Large intestine (tissue), 3 donors: Measurements from ENCODE around the gene NLRP10. TPM values are rescaled to one million over a fixed set of nuclear protein-coding genes. Genes with fewer than 3 reads are reported as not detected.
"Not testable (repeated sequence)": the region's sequence is repeated elsewhere in the genome, so short reads cannot be mapped to it uniquely, and the experiment has no call there.

ENCODE experiments used
- DNase-seq, 2 donors: peaks; one replicate each; pipeline versions ENCODE4 v3.0.0 to v3.0.0-alpha.2; 2013
- H3K27ac ChIP-seq: one replicate; pipeline ENCODE4 v1.5.1; 2013; ENCODE audit warnings: low read length
- H3K27me3 ChIP-seq: 2 replicates; pipeline ENCODE4 v1.6.1; 2013; ENCODE audit warnings: low read length; ENCODE audit not compliant: control insufficient read depth, insufficient read depth
- H3K36me3 ChIP-seq: 2 replicates; pipeline ENCODE4 v1.6.1; 2013; ENCODE audit warnings: low read length; ENCODE audit not compliant: control insufficient read depth, insufficient read depth
- H3K4me1 ChIP-seq: one replicate; pipeline ENCODE4 v1.6.1; 2013; ENCODE audit warnings: low read length; ENCODE audit not compliant: control insufficient read depth, insufficient read depth
- H3K4me3 ChIP-seq: one replicate; pipeline ENCODE4 v1.5.1; 2013; ENCODE audit warnings: low read length
- H3K9me3 ChIP-seq: one replicate; pipeline ENCODE4 v1.6.1; 2013; ENCODE audit warnings: mild to moderate bottlenecking, low read depth, low read length, moderate library complexity; ENCODE audit not compliant: control insufficient read depth
- WGBS: methylation state at CpG from one replicate; pipeline ENCODE4 v1.1.5; 2013; ENCODE audit warnings: low lambda C conversion rate; ENCODE audit not compliant: insufficient coverage; 5-methylcytosine and 5-hydroxymethylcytosine counted together
- polyA plus RNA-seq: library from polyadenylated mRNA; unstranded; fragments of 120-200 nt; gene quantifications from one replicate; pipeline ENCODE4 v1.2.1, GENCODE V29; 2013

NLRP10 gene
- polyA plus RNA-seq, 1 donor = not detected

DNA sequence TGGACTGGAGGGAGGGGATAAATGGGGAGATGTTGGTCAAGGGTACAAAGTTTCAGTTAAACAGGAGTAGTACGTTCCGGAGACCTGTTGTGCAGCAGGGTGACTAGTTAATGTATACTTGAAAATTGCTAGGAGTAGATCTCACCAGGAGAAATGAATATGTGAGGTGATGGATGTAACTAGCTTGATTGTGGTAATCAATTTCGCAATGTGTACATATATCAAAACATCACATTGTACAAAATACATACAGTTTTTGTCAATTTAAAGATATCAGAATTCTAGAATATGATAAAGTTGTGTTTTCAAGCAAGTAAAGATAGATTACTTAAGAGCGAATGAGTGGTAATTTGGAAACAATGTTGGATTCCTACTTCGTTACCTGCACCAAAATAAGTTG is 35.1 kb upstream of the NLRP10 start:
- H3K27ac ChIP-seq = no peak overlapping the region
- no peaks in the 10 kb centered on the region for H3K9me3 ChIP-seq
- peaks cover 33% of the 10 kb centered on the region for H3K36me3 ChIP-seq
- 74% methylated on average over 4 of the region's 5 CpGs for WGBS
- DNase-seq = no peak
- H3K4me3 ChIP-seq = no peak overlapping the region
- no peaks in the 10 kb centered on the region for H3K4me1 ChIP-seq
- H3K27me3 ChIP-seq = no peaks in the 10 kb centered on the region

DNA sequence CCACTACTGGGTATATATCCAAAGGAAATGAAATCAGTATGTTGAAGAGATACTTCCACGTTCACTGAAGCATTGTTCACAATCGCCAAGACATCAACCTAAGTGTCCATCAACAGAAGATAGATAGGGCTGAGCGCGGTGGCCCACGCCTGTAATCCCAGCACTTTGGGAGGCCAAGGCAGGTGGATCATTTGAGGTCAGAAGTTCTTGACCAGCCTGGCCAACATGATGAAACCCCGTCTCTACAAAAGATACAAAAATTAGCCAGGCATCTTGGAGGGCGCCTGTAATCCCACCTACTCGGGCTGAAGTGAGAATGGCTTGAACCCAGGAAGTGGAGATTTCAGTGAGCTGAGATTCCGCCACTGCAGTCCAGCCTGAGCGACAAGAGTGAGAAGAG is 34.5 kb upstream of the NLRP10 start:
- H3K36me3 ChIP-seq = peaks cover 39% of the 10 kb centered on the region
- no peaks in the 10 kb centered on the region for H3K27me3 ChIP-seq
- H3K4me3 ChIP-seq = no peak overlapping the region
- H3K4me1 ChIP-seq = no peaks in the 10 kb centered on the region
- WGBS = 80% methylated on average over 1 of the region's 10 CpGs
- no peak for DNase-seq
- H3K27ac ChIP-seq = no peak overlapping the region
- no peaks in the 10 kb centered on the region for H3K9me3 ChIP-seq

DNA sequence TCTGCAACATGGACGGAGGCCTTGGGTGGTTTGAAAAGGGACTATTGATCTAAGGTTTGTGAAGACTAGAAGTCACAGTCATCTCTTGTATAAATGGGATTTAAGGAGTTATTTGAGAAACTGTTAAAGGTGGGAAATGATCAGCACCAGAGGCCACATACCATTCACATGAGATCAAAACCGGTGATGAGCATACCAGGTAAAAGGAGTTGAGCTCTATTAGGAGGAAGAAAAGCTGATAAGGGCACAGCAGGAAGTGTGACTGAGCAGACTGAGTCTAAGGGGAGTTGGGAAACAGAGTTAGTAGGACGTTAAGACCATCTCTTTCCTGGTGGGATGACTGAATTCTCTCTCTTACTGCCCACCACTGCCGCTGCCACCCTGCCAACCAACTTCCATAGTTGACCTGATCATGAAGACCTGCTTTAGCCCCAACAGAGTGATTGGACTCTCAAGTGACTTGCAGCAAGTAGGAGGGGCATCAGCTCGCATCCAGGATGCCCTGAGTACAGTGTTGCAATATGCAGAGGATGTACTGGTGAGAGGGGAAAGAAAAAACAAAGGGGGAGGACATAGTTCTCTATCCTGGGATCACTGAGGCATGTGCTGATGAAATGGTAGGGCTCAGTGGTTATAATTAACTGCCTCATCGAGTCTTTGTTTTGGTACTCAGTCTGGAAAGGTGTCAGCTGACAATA is 29.5 kb upstream of the NLRP10 start:
- H3K4me3 ChIP-seq = no peak overlapping the region
- no peaks in the 10 kb centered on the region for H3K27me3 ChIP-seq
- H3K36me3 ChIP-seq = peaks cover 73% of the 10 kb centered on the region
- H3K9me3 ChIP-seq = no peaks in the 10 kb centered on the region
- WGBS = no CpG with 5 or more reads among the region's 6 CpGs
- H3K4me1 ChIP-seq = no peaks in the 10 kb centered on the region
- DNase-seq = no peak
- no peak overlapping the region for H3K27ac ChIP-seq

DNA sequence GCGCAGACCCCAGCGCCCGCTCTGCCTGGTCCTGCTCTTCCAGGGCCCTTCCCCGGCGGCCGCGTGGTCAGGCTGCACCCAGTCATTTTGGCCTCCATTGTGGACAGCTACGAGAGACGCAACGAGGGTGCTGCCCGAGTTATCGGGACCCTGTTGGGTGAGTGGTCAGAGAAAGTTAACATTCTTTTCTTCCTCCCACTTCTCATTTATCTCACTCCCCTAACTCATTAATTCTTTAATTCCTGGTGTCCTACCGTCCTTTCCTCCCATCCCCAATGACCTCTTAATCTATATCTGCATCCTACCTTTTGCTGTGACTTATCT is 22.3 kb upstream of the NLRP10 start:
- Histone ChIP-seq H3K36me3 (peaks cover 18% of the 10 kb centered on the region), H3K4me3 (peak overlapping the region; percentile 54), H3K4me1 (peaks cover 12% of the 10 kb centered on the region)
- not testable (repeated sequence) for H3K9me3 ChIP-seq, H3K27me3 ChIP-seq, DNase-seq, H3K27ac ChIP-seq
- 0% methylated on average over 1 of the region's 13 CpGs for WGBS

DNA sequence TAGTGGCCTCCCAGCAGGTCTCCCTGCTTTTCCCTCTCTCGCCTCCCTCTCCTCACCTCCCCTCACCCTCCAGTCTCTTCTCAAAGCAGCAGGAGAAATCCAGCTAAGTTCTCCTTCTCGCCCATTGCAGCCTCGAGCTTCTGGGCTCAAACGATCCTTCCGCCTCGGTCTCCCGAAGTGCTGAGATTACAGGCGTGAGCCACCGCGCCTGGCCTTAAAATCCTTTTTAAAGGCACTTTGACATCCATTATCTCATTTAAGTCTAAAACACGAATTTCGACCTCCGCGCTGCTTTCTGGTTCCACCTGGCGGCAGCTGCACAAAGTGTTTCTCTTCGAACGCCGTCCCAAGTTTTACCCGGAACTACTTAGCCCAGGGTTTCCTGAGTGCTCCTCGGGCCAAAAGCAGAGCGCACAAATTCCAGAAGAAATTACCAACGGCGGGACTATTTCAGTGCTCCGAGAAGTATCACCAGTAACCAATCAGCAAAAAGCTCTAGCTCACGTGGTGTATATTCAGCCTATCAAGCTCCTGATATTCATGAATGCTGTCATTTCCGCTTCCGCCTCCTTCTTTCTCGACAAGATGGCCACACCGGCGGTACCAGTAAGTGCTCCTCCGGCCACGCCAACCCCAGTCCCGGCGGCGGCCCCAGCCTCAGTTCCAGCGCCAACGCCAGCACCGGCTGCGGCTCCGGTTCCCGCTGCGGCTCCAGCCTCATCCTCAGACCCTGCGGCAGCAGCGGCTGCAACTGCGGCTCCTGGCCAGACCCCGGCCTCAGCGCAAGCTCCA is 21.7 kb upstream of the NLRP10 start, which contains the start of gene EIF3F:
Gene EIF3F, plus strand, starts transcription at position 570 of the 792 bp plus-strand sequence. Its CDS starts 16 bp downstream, at position 586.
- Histone ChIP-seq H3K27ac (no peak within 1 kb of the TSS), H3K4me1 (peaks cover 12% of the 10 kb centered on the region), H3K36me3 (peaks cover 12% of the 10 kb centered on the region), H3K27me3 (no peaks in the 10 kb centered on the region), H3K4me3 (peak within 1 kb of the TSS; percentile 54), H3K9me3 (no peaks in the 10 kb centered on the region)
- WGBS = no CpG with 5 or more reads among the region's 47 CpGs
- peak; percentile 98 to 99 for DNase-seq

DNA sequence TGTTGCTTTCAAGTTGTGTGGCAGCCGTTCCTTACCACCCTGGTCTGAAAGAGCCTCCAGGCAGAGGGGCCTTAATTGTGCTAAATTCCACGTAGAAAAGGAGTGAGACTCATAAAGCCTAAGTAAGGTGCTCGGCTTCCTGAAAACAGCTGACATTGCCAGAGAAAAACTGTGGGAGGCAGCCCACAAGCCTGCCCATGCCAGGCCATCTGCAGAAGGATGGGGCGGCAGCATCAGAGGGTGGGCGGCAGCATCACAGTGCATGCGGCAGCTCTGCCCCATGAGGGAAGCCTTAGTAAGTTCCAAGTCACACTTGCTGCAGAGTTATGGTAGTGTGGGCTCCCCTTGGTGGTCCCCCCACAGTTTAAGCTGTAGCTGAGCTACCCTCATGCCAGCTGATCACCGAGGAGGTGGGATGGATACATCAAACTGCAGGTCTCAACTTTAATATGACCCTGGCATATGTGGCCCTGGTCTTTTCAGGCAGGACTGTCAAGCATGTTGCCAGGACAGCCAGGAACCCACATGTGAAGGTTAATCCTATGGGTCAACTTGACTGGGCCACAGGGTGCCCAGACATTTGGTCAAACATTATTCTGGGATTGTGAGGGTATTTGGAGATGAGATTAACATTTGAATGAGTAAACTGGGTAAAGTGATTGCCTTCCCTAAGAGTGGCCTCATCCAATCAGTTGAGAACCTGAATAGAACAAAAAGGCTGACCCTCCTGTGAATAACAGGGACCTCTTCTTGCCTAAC is 18.8 kb upstream of the NLRP10 start:
- no peak for DNase-seq
- Histone ChIP-seq H3K4me1 (peaks cover 12% of the 10 kb centered on the region), H3K27me3 (no peaks in the 10 kb centered on the region), H3K27ac (no peak overlapping the region), H3K9me3 (no peaks in the 10 kb centered on the region), H3K36me3 (peaks cover 2% of the 10 kb centered on the region), H3K4me3 (no peak overlapping the region)
- WGBS = no CpG with 5 or more reads among the region's 7 CpGs

DNA sequence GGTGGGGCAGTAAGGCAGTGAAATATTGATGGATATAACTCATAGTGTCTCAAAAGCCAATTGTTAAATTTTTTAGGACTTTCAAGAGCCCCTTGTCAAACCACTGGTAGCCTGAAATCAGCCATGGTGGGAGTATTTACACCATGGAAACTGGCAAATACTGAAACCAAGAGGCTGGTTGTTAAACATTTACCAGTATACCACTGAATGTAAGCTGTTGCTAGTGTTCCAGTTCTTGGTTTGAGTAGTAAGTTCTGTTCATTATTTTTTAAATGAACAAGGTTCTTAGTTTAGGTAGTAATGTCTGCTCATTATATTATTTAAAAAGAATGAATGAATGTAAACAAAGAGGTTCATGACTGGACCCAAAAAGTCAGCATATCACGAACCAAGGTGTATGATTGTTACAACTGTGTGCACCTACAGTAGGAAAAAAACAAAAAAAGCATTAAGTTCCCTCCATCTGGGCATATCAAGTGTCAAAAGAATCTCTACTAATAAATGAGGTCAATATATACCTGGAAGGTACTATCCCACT is 17.4 kb upstream of the NLRP10 start:
- Histone ChIP-seq H3K4me3 (no peak overlapping the region), H3K9me3 (no peaks in the 10 kb centered on the region), H3K4me1 (peaks cover 3% of the 10 kb centered on the region), H3K27me3 (no peaks in the 10 kb centered on the region), H3K36me3 (no peaks in the 10 kb centered on the region), H3K27ac (no peak overlapping the region)
- no CpG with 5 or more reads among the region's 1 CpG for WGBS
- DNase-seq = no peak

DNA sequence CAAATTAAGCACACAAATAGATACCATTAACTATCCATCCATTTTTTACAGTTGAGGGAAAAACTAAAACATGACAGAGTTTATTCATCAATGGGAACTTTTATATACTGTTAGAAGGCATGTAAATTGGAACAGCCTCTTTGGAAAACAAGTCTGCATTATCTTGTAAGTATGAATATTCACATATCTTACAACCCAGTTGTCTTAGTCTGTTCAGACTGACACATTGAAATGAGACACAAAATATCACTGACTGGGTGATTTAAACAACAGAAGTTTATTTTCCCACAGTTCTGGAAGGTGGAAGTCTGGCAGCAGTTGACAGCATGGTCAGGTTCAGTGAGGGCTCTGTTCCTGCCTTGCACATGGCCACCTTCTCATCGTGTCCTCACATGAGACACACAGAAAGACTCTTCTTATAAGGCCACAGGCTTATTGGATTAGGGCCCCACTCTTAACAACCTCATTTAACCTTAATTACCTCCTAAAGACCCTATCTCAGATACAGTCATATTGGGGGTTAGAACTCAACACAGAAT is 16.4 kb upstream of the NLRP10 start:
- Histone ChIP-seq H3K4me3 (no peak overlapping the region), H3K27ac (no peak overlapping the region), H3K4me1 (peaks cover 2% of the 10 kb centered on the region), H3K27me3 (no peaks in the 10 kb centered on the region), H3K9me3 (no peaks in the 10 kb centered on the region), H3K36me3 (no peaks in the 10 kb centered on the region)
- DNase-seq = no peak
- no CpG with 5 or more reads among the region's 1 CpG for WGBS

DNA sequence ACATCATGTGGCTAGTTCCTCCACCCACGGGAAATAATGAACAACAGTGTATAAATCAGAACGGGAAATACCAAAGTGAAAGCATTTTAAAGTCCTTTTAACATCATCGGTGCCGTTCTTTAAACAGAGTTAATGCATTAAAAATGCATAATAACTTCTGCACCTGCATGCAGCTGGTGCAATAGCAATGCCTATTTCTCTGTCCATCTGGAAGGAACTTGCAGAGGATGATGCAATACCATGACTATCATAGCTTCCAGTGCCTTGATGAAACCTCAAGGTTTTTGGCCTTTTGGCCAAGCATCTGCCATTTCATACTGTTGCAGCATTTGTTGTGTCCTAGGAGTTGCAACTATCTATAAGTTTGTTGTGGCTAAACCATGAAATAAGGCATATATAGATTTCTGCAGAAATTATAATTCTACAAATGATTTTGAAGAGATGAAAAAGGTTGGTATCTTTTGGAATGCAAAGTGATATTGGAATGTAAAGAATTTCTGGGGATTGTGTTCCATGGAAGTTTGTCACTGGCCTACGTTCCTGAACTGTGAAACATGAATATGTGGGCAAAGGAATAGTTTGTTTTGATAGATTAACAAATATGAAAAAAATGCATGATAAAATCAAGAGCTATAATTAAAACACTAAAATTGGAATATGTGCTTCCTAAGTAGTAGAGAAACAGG is 12.1 kb upstream of the NLRP10 start:
- DNase-seq = no peak
- 70% methylated on average over 5 of the region's 5 CpGs for WGBS
- H3K36me3 ChIP-seq = no peaks in the 10 kb centered on the region
- H3K4me3 ChIP-seq = no peak overlapping the region
- H3K27me3 ChIP-seq = no peaks in the 10 kb centered on the region
- no peak overlapping the region for H3K27ac ChIP-seq
- H3K9me3 ChIP-seq = no peaks in the 10 kb centered on the region
- H3K4me1 ChIP-seq = no peaks in the 10 kb centered on the region
